NCI-H526 treated with DMSO at 0.1 percent for 48 hours (cell line): ENCODE measurements around the gene CCL2.

Experiments
- DNase-seq: peaks from one replicate; lab custom pipeline; 2025; lab: John Stamatoyannopoulos, UW

Gene CCL2

DNA sequence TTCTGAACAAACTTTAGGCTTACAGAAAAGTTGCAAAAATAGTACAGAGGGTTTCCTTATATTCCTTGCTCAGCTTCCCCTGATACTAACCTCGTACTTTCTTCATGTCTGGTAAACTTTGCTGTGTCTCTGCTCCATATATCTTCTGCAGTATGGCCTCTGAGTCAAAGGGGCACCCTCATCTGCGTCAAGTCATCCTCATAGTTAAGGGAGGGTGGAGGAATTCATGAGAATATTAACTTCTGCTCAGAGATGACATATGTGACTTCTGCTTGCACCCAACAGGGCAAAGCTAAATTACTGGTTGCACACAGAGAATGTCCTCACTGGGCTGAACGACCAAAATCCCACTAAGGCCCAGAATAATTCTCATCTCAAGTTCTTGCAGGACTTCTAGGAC lies 10.6 kb downstream of the CCL2 start:
- DNase-seq: no peak

DNA sequence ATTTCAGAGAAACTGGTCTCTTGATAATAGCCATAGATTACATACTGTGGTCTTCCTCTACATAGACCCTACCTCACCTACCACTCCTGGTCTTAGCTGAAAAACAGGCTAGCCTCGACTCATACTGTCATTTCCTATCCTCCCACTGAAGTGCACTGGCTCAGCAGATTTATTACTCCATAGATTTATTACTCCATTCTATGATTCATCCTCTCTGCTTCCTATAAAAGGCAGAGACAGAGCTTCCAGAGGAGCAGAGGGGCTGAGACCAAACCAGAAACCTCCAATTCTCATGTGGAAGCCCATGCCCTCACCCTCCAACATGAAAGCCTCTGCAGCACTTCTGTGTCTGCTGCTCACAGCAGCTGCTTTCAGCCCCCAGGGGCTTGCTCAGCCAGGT lies 14.9 kb downstream of the CCL2 start, which contains the start of gene CCL7:
CCL7 (plus strand) TSS at position 253 of the 400 bp plus-strand sequence; CDS start at position 323, 70 bp downstream.
- no peak for DNase-seq

DNA sequence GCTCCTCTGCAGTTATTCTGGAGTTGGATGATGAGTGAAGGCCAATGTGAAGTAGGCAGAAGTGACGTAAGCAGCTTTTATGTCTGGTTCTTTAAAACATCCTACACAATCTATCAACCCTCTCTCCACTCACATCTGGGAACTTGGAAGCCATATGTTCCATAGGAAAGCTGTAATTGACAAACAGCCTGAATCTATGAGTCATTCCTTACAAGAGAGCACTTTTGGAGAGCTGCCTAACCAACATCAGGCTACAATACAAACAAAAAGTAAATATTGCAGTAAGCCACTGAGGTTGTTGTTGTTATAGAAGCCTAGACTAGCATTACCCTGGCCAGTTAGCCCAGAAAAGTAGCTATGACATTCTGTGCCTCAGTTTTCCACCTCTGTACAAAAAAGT lies 20.8 kb downstream of the CCL2 start:
- DNase-seq: no peak

GRCh38 chr17:34276826-34277225 lies 21.7 kb downstream of the CCL2 start:
- no peak for DNase-seq

GRCh38 chr17:34283571-34283970 lies 28.5 kb downstream of the CCL2 start:
- no peak for DNase-seq

- no peak for DNase-seq
These were observed 30.3 kb downstream of the CCL2 start, which contains the start of gene CCL11 for GRCh38 chr17:34285286-34285792. TSS of gene CCL11 (plus strand) at chr17:34285742. CDS start at chr17:34285809, 67 bp downstream.

DNA sequence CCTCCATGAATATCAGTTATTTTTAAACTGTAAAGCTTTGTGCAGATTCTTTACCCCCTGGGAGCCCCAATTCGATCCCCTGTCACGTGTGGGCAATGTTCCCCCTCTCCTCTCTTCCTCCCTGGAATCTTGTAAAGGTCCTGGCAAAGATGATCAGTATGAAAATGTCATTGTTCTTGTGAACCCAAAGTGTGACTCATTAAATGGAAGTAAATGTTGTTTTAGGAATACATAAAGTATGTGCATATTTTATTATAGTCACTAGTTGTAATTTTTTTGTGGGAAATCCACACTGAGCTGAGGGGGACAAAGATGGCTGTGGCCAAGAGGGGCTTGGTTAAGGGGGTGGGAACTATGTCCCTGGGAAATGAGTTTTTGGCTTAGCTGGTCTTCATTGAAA lies 32.8 kb downstream of the CCL2 start:
- no peak for DNase-seq

DNA sequence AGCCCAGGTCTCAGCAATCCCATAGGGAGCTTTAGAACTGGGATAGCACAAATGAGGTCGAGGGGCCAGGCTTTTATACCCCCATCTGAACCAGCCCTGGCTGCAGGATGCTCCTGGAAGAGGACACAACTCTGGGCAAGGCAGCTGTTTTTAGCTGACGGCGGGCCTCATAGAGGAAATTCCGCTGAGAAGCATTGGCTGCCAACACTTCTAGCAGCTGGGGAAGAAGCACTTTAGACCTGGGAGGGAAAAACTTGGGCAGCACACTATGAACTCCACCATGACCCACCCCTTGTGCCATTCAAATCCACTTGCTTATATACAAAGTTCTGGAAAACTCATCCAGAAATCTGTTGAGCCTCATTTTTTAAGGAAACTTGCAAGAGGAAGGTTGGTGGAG lies 35.5 kb downstream of the CCL2 start:
- DNase-seq: no peak

GRCh38 chr17:34291721-34292348 lies 36.8 kb downstream of the CCL2 start:
- no peak for DNase-seq

DNA sequence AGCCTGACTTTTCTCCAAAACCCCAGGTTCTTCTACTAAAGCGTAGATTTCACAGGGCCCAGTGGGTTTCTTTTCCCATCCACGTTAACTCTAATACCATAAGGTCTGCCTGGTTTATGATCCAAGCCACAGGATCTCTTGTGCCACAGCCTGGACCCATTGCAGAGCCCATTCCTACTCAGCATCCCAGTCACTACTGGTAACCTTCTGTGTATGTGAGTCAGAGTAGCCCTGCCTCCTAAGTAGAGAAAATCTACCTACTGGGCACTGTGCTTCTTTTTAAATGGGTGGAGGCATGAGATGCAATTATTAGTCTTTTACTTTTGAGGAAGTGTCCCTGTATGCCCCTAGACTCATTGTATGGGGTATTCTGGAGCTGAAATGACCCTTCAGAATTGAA lies 43.9 kb downstream of the CCL2 start:
- no peak for DNase-seq

DNA sequence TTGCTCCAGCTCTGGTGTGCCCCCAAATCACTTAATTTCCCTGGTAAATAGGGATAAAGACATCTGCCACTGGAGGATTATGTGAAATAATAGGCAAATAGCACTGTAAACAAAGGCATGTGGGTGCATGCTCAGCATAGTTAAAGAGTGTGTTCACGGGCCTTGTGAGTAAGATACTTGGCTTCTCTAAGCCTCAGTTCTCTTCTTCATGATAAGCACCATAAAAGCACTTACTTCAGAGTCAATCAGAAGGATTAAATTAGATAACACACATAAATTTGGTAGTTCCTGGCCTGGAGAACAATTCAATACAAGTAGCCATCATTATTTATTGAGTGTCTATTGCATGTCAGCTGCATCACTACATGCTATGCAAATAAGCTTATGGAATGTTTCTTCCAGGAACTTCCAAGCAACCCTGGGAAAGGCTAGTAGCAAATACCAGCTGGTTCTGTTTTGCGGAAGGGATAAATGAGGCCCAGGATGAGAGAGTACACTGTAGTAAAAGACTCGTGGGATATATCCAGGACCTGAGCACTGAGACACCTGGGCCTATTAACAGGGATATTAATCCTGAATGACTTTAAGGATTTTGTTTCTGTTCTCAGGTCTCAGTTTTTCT lies 45.0 kb downstream of the CCL2 start:
- no peak for DNase-seq

GRCh38 chr17:34300652-34301370 lies 45.7 kb downstream of the CCL2 start:
- no peak for DNase-seq

DNA sequence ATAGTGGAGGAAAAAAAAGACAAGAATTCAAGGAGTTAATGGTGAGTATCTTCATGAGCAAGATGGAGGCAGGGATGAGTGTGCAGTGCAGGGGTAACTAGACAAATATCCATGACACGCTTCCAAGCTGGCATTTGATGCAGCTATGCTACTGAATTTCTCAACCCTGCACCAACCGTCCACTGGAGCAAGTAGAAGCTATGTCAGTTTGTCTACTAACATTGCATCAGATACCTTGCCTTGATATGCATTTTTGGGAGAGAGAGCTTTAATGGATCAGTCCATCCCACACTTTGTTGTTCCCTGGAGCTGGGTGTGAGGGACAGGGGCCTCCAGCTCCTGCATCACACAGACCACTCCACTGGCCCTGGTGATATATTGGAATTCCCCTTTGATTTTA lies 46.9 kb downstream of the CCL2 start:
- DNase-seq: no peak

GRCh38 chr17:34302636-34303035 lies 47.6 kb downstream of the CCL2 start:
- DNase-seq: no peak

GRCh38 chr17:34303606-34304005 lies 48.5 kb downstream of the CCL2 start:
- no peak for DNase-seq

DNA sequence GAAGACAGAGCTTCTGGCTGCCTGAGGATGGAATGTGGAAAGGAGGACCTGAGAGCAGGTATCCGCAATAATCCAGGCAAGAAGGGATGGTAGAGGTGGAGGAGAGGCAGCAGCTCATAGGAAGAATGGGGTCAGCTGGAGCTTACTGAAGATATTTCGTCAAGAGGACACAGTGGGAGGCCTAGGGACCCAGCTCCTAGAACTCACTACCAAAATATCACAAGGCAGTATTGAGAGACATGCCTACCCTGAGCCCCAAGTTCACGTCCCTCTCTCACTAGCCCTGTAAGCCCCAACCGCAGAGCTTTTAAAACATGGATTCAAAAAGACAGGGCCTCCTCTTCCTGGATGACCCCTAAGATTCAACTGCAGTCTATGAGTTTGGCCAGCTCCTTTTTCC lies 50.0 kb downstream of the CCL2 start:
- no peak for DNase-seq

- no peak for DNase-seq
These were observed 50.5 kb downstream of the CCL2 start for GRCh38 chr17:34305606-34306005.

DNA sequence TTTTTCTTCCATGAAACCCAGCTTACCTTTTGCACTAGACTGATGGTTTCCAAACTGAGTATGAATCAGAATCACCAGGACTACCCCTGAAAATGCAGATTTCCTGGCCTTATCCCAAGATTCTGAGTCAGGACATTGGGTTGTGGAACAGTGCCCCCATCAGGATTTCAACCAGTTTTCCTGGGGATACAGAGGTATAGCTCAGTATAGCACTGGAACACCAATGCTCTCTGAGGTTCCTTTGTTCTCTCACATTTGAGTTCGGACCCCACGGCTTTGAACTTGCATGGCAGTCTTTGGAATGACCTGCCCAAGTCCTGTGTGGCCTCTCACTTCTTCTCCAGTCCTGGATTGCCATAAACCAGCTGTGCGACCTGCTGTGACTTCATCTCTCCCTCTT lies 51.4 kb downstream of the CCL2 start:
- no peak for DNase-seq
